ENCODE measurements around the gene COL9A2.

Gene COL9A2

GRCh38 chr1:40303051-40303771, 13.9 kb downstream of the COL9A2 start:
- no peak for DNase-seq (ENCODE audit: low read depth)

DNA sequence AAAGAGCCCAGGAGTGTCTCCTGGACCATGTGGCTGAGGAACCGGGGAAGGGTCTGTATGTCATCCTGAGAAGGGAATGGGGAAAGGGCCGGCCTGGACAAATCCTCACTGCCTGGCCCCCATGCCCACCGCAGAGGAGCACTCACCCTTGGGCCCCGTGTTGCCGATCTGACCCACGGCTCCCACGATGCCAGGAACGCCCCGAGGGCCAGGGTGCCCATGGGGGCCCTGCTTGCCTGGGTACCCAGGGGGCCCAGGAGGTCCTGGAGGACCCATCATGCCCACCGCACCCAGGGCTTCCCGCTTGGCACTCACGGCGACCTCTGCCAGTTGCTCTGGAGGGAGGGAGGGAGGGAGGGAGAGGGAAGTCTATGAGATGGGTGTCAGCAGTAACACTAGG, 14.6 kb downstream of the COL9A2 start:
- no peak for DNase-seq (ENCODE audit: low read depth)

DNA sequence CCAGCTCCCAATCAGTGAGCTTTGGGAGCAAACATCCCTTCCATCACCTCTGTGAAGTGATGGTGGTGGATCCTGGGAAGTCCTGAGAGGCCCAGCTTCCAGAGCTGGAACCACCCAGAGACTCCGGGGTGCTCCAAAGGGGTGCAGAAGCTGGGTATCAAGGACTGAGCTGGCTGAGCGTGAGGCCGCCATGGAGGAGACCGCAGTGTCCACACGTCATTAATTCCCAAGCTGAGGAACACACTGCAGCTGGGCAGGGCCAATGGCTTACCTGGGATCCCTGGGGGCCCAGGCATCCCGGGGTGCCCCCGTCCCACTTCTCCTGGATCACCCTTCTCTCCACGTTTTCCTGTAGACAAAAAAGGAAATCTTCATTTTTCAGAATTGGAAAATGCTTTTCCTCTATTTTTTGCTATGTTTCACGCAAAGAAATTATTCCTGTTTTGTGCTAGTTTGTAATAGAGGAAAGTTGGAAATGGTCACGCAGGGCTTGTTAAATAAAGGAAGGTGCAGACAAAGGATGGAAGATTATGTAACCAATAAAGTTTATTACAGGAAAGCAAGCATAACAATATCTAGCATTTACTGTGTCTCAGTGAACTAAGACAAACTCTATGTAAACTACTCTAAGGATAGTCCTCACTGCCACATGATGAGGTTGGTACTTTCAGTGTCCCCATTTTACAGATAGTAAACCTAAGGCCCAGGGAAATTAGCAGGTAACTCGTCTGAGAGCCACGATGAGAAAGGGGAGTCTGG, 15.4 kb downstream of the COL9A2 start:
- DNase-seq (ENCODE audit: low read depth): no peak

DNA sequence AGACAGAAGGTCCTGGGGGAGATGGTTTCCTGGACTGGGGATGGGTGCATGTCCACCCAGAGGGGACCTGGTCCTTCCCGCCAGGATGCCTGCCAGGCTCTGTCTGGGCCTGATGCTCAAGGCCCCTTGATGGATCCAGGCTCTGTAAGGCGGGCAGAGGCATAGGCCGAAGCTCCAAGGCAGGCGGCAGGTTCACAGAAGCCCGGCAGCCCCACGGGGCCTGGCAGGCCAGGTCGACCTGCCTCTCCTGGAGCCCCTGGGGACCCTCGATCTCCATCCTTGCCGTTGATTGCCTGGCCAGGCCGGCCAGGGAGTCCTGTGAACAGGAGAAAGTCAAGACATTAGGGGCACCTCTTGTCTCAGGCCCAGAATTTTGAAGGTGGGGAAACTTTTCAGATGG, 16.0 kb downstream of the COL9A2 start:
- no peak for DNase-seq (ENCODE audit: low read depth)

DNA sequence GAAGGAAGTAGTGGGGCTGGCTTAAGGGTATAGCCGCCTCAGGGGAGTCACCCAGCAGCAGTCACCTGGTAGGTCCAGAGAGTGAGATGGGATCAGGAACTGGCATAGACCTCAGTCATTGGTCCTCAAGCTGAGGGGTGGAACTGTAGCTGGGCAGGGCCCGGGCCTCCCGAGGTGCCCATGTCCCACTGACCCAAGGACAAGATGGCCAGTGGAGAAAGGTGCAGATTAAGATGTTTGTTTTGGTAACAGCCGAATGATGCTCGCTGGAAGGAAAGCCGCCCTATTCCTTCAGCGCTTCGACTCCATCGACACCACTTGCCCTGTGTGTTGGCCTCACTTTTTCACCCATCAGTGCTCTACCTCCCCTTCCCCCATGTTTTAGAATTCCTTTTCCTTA, 16.4 kb downstream of the COL9A2 start:
- no peak for DNase-seq (ENCODE audit: low read depth)

- DNase-seq (ENCODE audit: low read depth): no peak
Observed at GRCh38 chr1:40300249-40300567, 16.9 kb downstream of the COL9A2 start.

DNA sequence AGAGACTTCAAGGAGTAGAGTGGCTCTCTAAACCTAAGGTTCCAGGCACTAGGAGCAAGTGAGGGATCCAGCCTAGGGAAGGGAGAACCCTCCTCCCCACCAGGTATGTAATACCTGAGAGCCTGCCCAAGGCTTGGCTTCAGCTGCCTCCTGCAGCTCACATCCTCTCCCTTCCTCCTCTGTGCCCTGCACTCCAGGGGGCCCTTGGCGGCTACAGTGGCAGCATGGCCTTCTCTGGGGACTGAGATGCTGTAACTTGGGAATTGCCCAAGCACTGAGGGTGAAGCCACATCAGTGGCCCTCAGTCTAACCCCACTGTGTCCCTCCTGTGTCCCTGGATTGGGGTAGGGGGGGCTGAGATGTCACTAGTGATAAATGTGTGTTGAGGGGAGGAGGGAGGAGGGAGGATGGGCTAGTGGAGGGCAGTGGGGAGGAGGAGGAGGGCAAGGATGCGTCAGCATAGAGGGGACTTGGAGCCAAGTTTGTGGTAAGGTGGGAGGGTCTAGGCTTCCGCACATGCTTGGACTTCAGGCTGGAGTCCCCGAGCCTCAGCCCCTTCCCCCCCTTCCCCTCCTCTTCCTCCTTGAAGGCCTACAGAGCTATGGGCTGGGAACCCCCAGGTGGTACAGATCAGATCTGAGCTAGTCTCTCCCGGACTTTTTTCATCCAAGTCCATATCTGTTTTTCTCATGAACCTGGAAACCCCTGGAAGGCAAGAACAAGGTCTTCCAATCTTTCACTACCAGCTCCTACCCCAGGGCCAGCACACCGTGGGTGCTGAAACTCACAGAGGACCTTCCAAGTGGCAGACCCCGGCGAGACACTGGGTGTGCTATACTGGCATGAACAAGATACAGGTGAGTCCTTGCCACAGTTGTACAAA, 17.5 kb downstream of the COL9A2 start:
- DNase-seq (ENCODE audit: low read depth): no peak

DNA sequence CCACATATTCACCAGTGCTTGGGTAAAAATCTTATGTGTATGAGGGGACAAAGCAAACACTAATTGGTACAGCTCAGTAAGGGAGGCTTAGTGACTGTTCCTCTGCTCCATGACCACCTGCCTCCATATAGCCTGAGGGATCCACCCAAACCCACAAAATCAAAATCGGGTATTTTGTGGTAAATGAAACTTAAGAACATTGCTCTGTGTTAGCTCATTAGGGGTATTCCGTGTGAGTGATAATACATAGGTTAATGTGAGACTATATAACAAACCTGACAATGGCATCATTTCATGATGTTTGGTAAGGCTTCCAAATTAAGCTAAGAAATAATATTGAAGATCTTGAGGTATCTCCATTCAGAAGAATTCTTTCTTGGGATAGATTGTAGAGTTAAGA, 25.8 kb downstream of the COL9A2 start:
- no peak for DNase-seq (ENCODE audit: low read depth)

DNA sequence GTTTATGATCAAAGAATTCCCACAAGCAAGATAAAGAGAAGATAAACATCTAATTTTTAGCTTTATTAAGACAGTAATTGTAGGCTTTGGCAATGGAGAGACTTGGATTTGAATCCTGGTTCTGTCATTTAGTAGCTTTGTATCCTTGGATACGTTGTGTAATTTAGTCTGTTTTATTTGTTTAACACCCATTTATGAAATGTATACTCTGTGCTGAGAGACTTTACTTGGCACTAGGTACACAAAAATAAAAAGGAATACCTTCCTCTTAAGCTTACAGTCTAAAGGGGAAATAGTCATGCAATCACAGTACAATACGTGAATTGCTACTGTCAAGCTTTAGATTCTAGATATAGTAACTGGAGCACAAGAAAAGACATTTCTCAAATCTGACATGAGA, 35.2 kb downstream of the COL9A2 start:
- no peak for DNase-seq (ENCODE audit: low read depth)

- no peak for DNase-seq (ENCODE audit: low read depth)
Observed at GRCh38 chr1:40276122-40276521, 41.0 kb downstream of the COL9A2 start.

DNA sequence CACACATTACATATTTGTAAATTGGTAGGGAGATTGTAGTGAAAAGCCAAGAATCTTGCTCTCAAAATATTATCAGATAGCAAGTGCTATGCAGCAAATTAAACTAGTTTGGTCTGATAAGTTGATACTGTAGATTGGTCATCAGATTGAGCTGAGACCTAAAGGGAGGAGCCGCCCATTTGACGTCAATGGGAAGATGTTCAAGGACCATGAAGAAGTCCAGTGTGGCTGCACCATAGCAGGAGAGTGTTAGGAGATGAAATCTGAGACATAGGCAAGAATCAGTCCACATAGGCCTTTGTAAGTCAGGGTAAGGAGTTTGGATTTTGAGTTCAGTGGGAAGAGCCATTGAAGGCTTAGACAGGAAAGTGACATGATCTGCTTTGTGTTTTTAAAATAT, 42.8 kb downstream of the COL9A2 start:
- DNase-seq (ENCODE audit: low read depth): no peak

GRCh38 chr1:40273547-40274166, 43.4 kb downstream of the COL9A2 start:
- no peak for DNase-seq (ENCODE audit: low read depth)

GRCh38 chr1:40272653-40273213, 44.4 kb downstream of the COL9A2 start:
- DNase-seq (ENCODE audit: low read depth): no peak

DNA sequence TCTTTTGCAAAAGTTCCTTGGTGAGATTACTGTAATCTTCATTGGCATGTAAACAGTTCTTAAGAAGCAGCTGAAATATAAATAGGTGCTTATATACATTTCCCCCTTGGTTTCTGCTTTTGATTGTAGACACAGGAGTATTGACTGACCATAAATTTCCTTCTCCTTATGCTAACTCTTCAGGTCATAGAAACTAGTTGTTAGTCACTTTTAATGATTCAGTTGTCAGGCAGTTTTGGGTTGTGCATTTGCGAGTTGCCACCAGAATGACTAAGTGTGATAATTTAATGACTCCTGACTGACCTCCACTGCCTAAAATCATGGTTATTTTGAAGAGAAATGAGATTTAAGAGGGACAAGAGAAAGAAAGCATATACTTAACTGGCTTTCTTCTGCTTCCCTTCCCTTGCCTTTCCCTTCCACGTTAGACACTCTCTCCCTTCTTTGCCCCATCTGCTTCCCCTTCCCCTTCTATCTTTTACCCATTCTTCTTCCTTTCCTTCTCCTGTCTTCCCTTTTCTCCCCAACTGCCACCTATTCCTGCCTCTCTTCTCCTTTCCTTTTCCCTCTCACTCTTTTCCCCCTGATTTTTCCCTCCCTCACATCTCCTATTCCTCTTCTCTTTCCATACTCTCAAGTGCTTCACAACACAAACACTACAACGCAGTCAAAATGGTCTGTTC, 46.8 kb downstream of the COL9A2 start:
- DNase-seq (ENCODE audit: low read depth): no peak

DNA sequence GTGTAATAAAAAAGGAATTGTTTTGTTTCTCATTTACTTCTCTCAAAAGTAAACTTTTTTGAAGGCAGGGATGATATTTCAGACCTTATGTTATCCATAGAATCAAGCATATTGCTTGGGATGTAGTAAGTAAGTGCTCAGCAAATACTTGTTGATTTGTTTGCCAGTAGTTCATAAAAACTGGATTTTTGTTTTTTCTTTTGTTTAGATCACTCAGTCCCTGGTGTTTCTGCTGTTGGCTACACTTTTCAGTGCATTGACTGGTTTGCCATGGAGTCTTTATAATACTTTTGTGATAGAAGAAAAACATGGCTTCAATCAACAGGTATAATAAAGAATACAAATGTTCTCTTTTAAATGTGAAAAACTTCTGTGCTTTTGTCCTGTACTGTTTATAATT, 48.9 kb downstream of the COL9A2 start:
- no peak for DNase-seq (ENCODE audit: low read depth)

- no peak for DNase-seq (ENCODE audit: low read depth)
Observed at GRCh38 chr1:40267767-40268187, 49.3 kb downstream of the COL9A2 start.

- DNase-seq (ENCODE audit: low read depth): no peak
Observed at GRCh38 chr1:40266786-40267535, 50.1 kb downstream of the COL9A2 start.

- DNase-seq (ENCODE audit: low read depth): no peak
Observed at GRCh38 chr1:40265919-40266318, 51.2 kb downstream of the COL9A2 start.

GRCh38 chr1:40265298-40265697, 51.8 kb downstream of the COL9A2 start:
- DNase-seq (ENCODE audit: low read depth): no peak

DNA sequence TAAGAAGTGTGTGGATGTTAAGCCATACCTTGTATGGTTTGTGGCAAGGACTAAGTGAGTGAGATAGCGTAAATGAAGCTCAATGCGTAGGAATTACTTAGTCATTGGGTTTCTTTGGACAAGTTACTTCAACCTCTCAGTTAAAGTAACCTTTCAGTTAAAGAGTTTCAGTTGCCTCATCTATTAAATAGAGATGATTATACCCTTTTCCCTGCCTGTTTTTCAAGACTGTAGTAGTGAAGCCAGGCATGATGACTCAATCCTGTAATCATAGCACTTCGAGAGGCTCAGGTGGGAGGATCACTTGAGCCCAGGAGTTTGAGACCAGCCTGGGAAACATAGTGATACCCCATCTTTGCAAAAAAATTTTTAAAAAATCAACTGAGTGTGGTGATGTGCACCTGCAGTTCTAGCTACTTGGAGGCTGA, 52.7 kb downstream of the COL9A2 start:
- no peak for DNase-seq (ENCODE audit: low read depth)

- DNase-seq (ENCODE audit: low read depth): no peak
Observed at GRCh38 chr1:40258445-40258769, 58.7 kb downstream of the COL9A2 start.

Data from stimulated activated CD8-positive, alpha-beta memory T cell treated with anti-CD3 and anti-CD28 coated beads, Interleukin-12 subunit alpha, Interleukin-12 subunit beta, amount 100 ng/mL, for 4 hours (primary cell).